Daoy (cell line): ENCODE measurements around the gene CORO1C. TPM values are rescaled to one million over a fixed set of nuclear protein-coding genes. Genes with fewer than 3 reads are reported as not detected.
A peak's percentile ranks its signal among the peaks of the same experiment; 100 is the strongest.

ENCODE experiments used
- DNase-seq: peaks from one replicate; pipeline ENCODE4 v3.0.0-alpha.2; 2015; ENCODE audit warnings: low read depth
- total RNA-seq: library from RNA; depleted of rRNA; stranded (reverse); fragments of >200 nt; shearing (Covaris generic); gene quantifications from 2 replicates; pipeline ENCODE4 v1.2.3, GENCODE V29; 2014

The CORO1C gene
- total RNA-seq, 1 experiment from 2014 or later: 136 TPM

- no peak for DNase-seq
Measured at GRCh38 chr12:108616359-108616758, 115.0 kb downstream of the CORO1C start.

- DNase-seq: no peak
Measured at GRCh38 chr12:108615918-108616317, 115.4 kb downstream of the CORO1C start.

DNA sequence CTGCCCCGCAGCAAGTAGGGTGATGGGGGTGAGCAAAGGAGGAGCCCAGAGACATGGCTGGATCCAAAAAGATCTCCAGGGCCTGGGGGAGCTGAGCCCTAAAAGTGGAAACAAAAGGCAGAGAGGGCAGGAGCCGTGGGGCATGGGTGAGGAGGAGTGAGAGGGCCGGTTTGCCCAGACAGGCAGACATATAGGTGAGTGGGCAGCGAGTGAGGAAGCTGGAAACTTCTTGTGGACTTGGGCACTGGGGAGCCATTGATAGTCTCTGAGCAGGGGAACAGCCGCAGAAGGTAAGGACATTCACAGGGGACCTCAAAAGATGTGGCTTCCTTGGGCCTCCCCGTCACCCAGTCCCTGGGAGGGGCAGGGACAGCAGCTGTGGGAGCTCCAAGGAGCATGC, 116.7 kb downstream of the CORO1C start:
- no peak for DNase-seq

DNA sequence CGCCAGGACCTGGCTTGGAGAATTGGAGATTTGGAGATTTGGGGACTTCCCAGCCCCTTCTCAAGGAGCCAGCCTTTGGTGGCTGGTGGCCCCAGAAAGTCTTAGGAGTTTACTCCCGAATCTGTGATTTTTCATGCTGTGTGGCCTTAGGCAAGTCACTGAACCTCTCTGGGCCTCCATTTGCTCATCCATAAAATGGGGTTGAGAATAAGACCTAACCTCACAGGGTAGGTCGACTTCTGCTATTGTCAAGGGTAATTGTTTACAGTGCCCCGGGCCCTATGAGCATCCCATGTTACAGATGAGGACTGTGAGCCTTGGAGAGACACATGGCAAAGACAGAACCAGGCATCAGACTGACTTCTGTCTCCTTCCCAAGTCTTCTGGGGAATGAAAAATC, 117.3 kb downstream of the CORO1C start:
- DNase-seq: no peak

GRCh38 chr12:108613548-108613947, 117.8 kb downstream of the CORO1C start:
- DNase-seq: peak; percentile 70

DNA sequence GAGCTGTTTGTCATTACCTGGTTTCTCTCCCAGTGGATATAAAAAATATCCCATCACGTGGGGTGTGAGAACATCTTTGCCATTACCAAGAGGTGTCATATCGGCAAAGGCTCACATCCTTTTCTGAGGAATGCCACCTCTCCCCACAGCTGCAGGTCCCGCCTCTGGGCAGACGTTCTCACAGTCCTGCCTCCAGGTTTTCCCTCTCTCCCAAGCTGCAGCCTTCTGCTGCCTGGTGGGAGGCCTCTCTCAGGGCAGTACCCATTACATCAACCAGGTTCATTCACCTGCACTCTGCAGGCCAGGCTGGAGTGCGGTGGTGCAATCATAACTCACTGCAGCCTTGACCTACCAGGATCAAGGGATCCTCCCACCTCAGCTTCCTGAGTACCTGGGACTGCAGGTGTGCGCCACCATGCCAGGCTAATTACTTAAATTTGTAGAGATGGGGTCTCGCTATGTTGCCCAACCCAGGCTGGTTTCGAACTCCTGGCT, 118.5 kb downstream of the CORO1C start:
- peak; percentile 64 for DNase-seq

DNA sequence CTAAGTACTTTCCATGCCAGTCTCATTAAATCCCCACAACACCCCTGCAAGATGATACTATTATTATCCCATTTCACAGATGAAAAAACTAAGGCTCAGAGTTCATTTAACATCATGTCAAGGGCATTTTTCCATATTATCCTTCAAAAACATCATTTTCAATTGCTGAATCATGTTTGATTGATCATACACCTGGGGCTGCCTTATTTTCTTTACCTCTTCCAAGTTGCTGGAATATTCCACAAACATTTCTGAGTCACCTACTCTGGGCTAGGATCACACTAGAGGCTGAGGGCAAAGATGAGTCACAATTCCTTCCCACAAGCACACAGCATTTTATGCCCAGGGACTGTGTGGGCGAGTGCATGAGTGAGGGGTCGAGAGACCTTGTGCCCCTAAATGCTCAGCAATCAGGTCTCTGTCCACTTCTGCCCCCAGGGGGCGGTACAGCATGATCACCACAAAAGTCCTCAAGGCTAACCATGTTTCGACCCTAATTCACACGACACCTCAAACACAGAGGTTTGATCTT, 119.4 kb downstream of the CORO1C start:
- DNase-seq: peak; percentile 94

DNA sequence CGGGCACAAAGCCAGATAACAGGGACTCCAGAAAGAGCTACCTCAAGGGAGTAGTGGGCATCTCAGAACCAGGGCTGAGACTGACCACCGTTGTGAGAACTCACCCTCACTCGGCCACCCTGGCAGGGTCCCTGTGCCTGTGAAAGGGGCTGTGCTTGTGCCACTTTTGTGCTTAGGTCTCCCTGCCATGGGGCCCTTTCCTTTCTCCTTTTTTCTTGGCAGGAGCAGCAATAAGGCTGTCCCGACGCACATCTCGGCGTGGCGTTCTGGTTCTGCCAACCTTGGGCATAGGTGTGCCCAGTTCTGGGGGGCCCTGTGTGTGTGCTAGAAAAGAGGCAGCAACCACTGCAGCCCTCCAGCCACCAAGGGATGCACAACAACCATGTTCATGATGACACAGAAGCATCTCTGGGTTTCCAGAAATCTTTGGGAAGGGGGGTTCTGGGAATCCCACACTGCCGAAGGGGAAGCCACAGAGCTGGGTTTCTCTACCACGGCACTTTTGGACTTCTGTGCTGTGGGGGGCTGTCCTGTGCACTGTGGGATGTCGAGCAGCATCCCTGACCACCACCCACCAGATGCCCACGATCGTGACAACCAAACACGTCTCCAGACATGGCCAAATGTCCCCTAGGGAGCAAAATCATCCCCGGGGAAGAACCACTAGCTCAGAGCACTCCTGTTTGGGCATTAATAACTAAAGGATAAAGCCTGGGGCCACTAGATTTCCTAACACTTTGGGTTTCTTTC, 120.3 kb downstream of the CORO1C start:
- DNase-seq: no peak

GRCh38 chr12:108610336-108610815, 120.9 kb downstream of the CORO1C start:
- no peak for DNase-seq

DNA sequence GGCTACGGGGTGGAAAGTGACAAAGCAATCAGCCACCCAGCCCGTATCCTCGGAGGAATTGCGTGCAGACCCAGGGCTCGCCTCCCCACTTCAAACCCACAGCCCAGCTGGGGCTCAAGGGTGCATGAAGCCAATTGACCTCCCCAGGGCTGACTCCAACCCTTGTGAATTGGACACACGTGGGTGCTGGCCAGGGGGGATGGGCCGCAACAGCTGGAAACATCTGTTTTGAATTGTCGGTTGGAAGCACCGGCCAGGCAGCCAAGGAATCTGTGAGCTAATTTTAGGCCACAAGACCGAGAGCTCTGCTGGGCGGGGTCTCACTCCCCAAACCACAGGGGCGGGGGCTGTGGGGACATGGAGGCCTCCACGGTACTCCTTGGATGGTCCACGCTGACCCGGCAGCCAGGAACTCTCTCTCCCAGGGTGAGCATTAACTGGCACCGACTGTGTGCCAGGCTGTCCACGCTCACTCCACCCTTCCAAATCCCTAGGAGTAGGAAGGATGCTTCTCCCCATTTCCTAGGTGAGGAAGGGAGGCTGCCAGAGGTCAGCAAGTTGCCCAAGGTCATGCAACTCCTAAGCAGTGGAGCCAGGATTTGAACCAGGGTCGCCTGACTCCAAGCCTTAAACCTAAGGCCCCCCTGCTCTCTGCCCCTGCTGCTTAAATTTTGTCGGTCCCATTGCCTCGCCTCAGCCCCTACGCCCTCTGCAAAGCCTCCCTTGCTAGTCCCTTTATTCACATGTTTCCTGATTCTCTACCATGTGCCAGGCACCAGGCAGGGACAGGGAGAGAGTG, 121.6 kb downstream of the CORO1C start:
- DNase-seq: peak; percentile 61

GRCh38 chr12:108608616-108609015, 122.7 kb downstream of the CORO1C start:
- DNase-seq: no peak

GRCh38 chr12:108607981-108608600, 123.2 kb downstream of the CORO1C start:
- no peak for DNase-seq

GRCh38 chr12:108606492-108606891, 124.8 kb downstream of the CORO1C start:
- no peak for DNase-seq

DNA sequence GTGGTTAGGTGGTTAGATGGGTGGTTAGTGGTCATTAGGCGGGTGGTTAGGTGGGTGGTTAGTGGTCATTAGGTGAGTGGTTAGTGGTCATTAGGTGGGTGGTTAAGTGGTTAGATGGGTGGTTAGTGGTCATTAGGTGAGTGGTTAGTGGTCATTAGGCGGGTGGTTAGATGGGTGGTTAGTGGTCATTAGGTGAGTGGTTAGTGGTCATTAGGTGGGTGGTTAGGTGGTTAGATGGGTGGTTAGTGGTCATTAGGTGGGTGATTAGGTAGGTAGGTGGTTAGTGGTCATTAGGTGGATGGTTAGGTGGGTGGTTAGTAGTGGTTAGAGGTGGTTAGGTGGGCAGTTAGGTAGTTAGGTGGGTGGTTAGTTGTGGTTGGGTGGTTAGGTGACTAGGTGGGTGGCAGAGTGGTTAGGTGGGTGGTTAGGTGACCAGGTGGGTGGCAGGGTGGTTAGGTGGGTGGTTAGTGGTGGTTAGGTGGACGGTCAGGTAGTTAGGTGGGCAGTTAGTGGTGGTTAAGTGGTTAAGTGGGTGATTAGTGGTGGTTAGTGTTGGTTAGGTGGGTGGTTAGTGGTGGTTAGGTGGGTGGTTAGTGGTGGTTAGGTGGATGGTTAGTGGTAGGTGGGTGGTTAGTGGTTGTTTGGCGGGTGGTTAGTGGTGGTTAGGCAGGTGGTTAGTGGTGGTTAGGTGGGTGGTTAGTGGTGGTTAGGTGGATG, 125.5 kb downstream of the CORO1C start:
- DNase-seq: no peak

- DNase-seq: no peak
Measured at GRCh38 chr12:108605000-108605689, 126.2 kb downstream of the CORO1C start.

GRCh38 chr12:108604208-108604941, 126.9 kb downstream of the CORO1C start:
- no peak for DNase-seq

GRCh38 chr12:108603743-108604142, 127.6 kb downstream of the CORO1C start:
- no peak for DNase-seq

DNA sequence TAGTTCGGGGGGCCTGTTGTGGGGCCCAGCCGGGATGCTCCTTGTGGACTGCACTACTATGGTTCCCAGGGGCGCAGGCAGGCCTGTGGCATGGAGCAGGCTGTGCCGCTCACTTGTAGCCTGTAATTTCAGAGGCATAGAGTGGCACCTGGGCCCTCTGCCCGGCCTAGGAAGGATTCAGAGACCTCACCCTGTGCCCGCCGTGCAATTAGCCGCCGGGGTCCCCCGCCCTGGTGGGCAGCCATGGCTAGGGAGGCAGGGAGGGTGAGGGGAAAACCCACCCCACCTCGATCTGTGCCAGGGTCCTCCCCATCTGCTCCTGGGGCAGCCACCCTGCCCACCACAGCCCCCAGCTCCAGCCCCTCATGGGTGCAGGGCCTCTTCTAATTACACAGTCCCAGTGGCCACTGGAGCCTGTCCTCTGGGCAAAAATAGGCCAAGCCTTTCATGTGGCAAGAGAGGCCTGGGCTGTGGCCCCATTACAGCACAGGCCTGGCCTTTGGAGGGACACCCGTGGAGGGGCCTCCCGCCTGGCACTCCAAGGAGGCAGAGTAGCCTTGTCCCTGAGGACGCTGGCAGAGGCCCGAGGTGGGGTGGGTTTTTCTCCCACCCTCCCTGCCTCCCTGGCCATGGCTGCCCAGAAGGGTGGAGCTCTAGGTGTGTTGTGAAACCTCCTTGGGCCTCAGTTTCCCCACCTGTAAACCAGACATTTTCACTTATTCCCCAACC, 128.2 kb downstream of the CORO1C start:
- DNase-seq: no peak

- no peak for DNase-seq
Measured at GRCh38 chr12:108602209-108602705, 129.1 kb downstream of the CORO1C start.
